Activated T-helper 9 cell treated with anti-CD3 and anti-CD28 coated beads, Interleukin-2, amount 50 U/mL, for 16 hours (primary cell): ENCODE results near the gene CD248.
"Not testable (repeated sequence)": the region's sequence is repeated elsewhere in the genome, so short reads cannot be mapped to it uniquely, and the experiment has no call there.

Experiments
- DNase-seq: peaks from one replicate; pipeline ENCODE4 v3.0.0-alpha.2; 2020; ENCODE audit warnings: low read depth

CD248 gene

GRCh38 chr11:66313321-66314185 is 3.3 kb downstream of the CD248 start:
- no peak for DNase-seq

GRCh38 chr11:66312549-66313320 is 4.1 kb downstream of the CD248 start:
- peak; percentile 92 for DNase-seq

DNA sequence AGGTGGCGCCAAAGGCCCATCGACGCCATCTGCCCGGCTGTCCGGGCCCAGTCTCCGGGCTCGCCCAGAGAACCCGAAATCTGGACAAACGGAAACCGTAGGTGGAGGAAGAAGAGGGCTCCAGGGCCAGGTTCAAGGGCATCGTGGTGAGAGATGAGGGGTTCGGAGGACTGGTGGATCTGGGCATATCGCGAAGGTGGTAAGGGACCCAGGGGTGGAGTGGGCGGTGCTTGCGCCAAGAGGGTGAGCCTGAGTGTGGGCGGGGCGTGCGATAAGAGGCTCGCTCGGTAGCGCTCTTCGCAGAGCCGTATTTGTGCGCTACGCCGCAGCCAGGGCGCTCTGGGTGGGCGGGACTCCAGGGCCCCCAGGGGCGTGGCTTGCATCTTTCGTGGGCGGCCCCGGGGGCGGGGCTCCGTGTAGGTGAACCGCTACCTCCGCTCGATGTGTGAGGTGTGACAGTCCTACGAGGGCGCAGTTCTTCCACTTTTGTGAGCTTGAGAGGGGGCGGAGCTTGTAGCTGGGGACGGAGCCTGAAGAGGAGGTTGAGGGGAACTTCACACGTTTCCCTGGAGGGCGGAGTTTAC is 4.8 kb downstream of the CD248 start:
- DNase-seq = peak; percentile 96

DNA sequence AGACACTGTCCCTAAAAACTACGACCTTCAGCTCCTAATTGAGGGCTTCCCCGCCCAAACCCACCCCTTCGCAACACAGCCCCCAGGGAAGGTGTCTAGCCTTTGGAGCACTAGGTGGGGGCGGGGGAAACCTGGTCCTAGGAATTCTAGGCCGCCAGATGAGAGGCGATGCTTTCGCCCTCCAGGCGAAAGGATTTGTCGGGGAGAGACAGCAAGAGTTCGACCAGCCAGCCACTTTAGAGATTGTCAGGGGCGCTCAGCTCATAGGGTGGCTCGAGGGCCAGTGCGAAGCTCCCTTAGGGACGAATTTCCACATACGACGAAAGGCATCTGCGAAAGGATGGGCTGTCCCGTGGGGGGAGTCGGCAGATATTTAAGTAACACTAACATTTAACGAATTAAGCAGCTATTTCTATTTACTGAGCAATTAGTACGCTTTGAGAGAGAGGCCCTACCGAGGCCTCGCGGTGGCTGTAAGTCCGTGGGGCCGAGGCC is 5.3 kb downstream of the CD248 start:
- DNase-seq = no peak

- DNase-seq = not testable (repeated sequence)
Measured at GRCh38 chr11:66310803-66311440, 5.9 kb downstream of the CD248 start.

GRCh38 chr11:66310324-66310723 is 6.5 kb downstream of the CD248 start:
- DNase-seq = no peak

DNA sequence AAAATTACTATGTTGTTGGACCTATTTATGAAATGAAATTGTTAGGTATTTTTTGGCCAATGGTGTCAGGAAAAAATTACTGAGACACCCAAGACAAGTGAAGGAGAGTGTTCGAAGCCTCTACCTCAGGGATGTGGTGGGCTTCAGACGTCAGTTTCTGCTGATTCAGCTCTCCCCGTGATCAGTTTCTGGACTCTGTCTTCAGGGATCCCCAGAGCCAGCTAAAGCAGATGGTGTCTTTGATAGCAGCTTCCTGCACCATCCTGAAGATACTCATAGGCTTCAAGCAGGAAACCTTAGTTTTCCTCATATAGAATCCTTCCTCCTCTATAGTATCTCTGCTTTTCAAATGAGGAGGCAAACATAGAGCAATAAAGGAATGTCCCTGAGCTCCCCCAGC is 7.4 kb downstream of the CD248 start:
- no peak for DNase-seq

DNA sequence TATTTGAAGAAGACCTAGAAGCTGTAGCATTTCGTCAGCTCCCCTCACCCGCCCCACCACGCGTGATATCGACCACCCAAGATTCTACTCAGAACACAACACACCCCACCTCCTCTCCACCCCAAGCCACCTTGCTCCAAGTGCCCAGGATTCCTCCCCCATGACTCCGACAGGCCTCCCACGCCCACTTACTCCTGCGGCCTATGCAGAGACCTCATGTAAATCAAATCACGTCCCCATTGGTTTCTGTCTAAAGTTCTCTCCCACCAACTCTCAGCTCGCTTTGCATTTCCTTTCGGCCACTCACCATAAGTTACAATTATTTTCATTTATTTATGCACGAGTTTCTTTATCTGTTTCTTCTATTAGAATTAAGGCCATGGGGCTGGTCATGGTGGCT is 14.2 kb downstream of the CD248 start:
- DNase-seq = no peak

DNA sequence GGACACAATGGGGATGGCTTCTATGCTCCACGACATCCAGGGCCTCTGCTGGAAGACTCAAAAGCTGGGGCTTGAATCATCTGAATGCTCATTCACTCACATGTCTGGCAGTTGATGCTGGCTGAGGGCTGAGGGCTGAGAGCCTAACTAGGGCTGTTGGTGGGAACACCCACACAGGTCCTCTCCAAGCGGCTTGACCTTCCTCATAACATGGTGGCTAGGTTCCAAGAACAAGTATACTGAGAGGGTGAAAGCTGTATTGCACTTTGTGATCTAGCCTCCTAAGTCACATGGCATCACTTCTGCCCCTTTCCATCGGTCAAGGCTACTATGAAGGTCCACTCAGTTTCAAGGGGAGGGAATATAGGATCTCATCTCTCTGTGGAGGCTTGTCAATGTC is 17.7 kb downstream of the CD248 start:
- DNase-seq = no peak

- DNase-seq = no peak
Measured at GRCh38 chr11:66297610-66298009, 19.2 kb downstream of the CD248 start.

GRCh38 chr11:66294626-66295620 is 21.9 kb downstream of the CD248 start:
- DNase-seq = no peak

- no peak for DNase-seq
Measured at GRCh38 chr11:66293777-66294625, 22.8 kb downstream of the CD248 start.

DNA sequence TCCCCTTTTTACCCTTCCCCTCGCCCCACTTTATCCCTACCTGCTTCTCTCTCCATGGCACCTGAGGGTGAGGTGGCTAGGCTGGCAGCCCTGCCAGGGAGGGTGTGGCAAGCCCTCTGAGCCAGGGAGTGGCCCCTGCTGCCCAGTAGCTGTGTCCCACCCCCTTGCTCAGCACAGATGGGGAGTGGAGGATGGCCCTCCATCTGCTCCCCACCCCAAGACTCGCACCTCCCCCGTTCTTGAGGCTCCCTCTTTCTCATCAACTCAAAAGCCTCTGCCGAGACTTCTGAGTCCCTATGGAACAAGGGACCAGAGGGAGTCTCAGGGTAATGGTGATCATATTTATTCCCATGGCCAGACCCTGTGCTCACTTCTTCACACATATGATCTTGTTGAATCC is 23.5 kb downstream of the CD248 start:
- no peak for DNase-seq

DNA sequence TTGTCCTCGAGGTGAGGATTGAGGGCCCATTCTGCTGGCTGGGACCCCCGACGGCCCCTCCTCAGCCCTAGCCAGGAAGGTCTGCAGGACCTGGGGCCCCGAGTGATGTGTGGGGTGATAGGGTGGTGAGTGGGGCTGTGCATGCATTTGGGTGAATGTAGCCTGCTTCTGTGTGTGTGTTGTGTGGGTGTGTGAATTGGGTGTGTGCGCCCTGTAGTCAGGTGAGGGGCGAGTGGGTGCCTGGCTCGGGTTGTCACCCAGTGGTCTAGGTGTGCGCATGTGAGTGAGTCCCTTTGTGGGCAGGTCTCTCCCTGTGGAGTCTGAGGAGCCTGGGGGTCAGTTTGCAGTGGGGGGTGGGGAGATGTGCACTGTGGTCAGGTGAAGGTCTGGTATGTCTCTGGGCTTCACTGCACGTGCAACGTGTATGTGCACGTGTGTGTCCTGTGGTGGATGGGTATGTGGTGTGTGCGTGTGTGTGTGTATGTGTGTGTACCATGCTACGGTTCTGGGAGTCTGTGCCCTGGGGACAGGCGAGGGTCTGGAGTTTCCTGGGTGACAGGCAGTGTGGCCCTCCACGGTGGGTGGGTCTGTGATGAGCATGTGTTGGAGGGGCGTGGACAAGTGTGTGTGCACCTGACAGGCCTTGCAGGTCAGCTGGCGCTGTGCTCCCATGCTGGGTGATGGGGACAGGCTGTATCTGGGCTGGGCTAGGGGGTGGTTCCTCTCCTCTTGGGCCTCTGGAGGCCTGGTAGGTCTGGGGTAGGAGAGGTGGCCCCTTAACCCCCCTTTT is 24.1 kb downstream of the CD248 start:
- no peak for DNase-seq

GRCh38 chr11:66291706-66292542 is 24.9 kb downstream of the CD248 start, which contains the start of gene TMEM151A:
TSS of gene TMEM151A (plus strand) at chr11:66291894. CDS start at chr11:66292014, 120 bp downstream.
- no peak for DNase-seq

DNA sequence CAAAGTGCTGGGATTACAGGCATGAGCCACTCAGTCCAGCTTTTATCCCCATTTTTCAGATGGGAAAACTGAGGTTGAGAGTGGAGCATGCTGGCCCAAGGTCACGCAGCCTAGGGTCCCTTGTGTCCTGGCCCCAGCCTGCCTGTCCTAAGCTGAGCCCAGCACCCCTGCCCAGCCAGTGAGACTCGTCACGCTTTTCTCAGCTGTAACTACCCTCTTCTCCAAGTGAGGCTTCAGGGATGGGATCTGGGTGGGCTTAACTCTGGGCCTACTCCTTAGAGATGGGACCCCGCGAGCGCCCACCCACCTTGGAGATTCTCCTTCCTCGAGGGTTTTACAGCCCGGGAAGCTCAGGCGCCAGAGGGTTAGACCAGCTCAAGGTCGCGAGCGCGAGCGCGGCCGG is 25.5 kb downstream of the CD248 start:
- no peak for DNase-seq

GRCh38 chr11:66290330-66290621 is 26.6 kb downstream of the CD248 start:
- DNase-seq = no peak
